Calu3 (cell line): ENCODE measurements around the gene OXSM. TPM values are rescaled to one million over a fixed set of nuclear protein-coding genes. Genes with fewer than 3 reads are reported as not detected.

ENCODE experiments used
- BruUV-seq: library from RNA; stranded (reverse); fragments of 400-500 nt; replicated peaks from 2 replicates; lab custom pipeline; 2021; lab: Mats Ljungman, UMichigan
- CTCF ChIA-PET: fragments of 300-600 bp; sonication (Branson Sonifier 250); formaldehyde crosslinking; loops from one replicate; lab custom pipeline; 2022; ENCODE audit warnings: antibody characterized with exemption; lab: Charles Lee
- DNase-seq: peaks from one replicate; pipeline ENCODE4 v3.0.0; 2022
- H3K27ac Mint-ChIP-seq: one replicate; pipeline ENCODE4 v1.8.0; 2022; ENCODE audit warnings: mixed read lengths; ENCODE audit not compliant: unreplicated experiment
- H3K27me3 Mint-ChIP-seq: one replicate; pipeline ENCODE4 v1.8.0; 2022; ENCODE audit warnings: mixed read lengths; ENCODE audit not compliant: unreplicated experiment
- H3K36me3 Mint-ChIP-seq: one replicate; pipeline ENCODE4 v1.8.0; 2022; ENCODE audit warnings: mild to moderate bottlenecking, moderate library complexity, mixed read lengths; ENCODE audit not compliant: insufficient read depth, unreplicated experiment
- H3K4me1 Mint-ChIP-seq: one replicate; pipeline ENCODE4 v1.8.0; 2022; ENCODE audit warnings: mild to moderate bottlenecking, low read depth, mixed read lengths; ENCODE audit not compliant: unreplicated experiment
- H3K4me3 Mint-ChIP-seq: one replicate; pipeline ENCODE4 v1.8.0; 2022; ENCODE audit warnings: mild to moderate bottlenecking, low read depth, moderate library complexity, mixed read lengths; ENCODE audit not compliant: unreplicated experiment
- H3K9me3 Mint-ChIP-seq: one replicate; pipeline ENCODE4 v1.8.0; 2022; ENCODE audit warnings: low read depth, mixed read lengths; ENCODE audit not compliant: unreplicated experiment
- CTCF ChIP-seq: fragments of 200-600 bp; IDR thresholded peaks from one replicate; pipeline ENCODE4 v1.8.0; 2022; ENCODE audit warnings: antibody characterized with exemption; ENCODE audit not compliant: unreplicated experiment
- intact Hi-C: fragments of 100-400 bp; cut with micrococcal nuclease; formaldehyde crosslinking; loops from one replicate; pipeline ENCODE4 v1.10.0; 2022; ENCODE audit not compliant: unreplicated experiment
- total RNA-seq: library from RNA; stranded (reverse); gene quantifications from 2 replicates; pipeline ENCODE4 v1.2.3, GENCODE V29; 2022

OXSM gene
- total RNA-seq, 1 experiment from 2014 or later: 13.6 TPM

- H3K27me3 Mint-ChIP-seq: no peaks in the 10 kb centered on the region
- no TSS peak for BruUV-seq
- CTCF ChIA-PET: interaction anchor here (1.5 kb wide), 1 partner anchor 184 kb away, joined by 8 read pairs; no protein-coding TSS in a partner anchor
- no peaks in the 10 kb centered on the region for H3K9me3 Mint-ChIP-seq
- H3K4me1 Mint-ChIP-seq: no peaks in the 10 kb centered on the region
- no peak overlapping the region for H3K4me3 Mint-ChIP-seq
- intact Hi-C loops: loop anchor here (5.0 kb wide), 1 partner anchor 184 kb away; no protein-coding TSS in a partner anchor
- no peak overlapping the region for H3K27ac Mint-ChIP-seq
- no peak for TF ChIP-seq CTCF
- no peaks in the 10 kb centered on the region for H3K36me3 Mint-ChIP-seq
- no peak for DNase-seq
These were observed 41.7 kb downstream of the OXSM start for GRCh38 chr3:25831578-25831977.

- Mint-ChIP-seq H3K36me3 (no peaks in the 10 kb centered on the region), H3K9me3 (no peaks in the 10 kb centered on the region), H3K27me3 (no peaks in the 10 kb centered on the region), H3K4me1 (no peaks in the 10 kb centered on the region), H3K27ac (no peak overlapping the region), H3K4me3 (no peak overlapping the region)
- no TSS peak for BruUV-seq
- intact Hi-C loops: loop anchor here (5.0 kb wide), 1 partner anchor 187 kb away; no protein-coding TSS in a partner anchor
- TF ChIP-seq CTCF: no peak
- DNase-seq: no peak
- CTCF ChIA-PET: interaction anchor here (1.3 kb wide), 1 partner anchor 187 kb away, joined by 3 read pairs; no protein-coding TSS in a partner anchor
These were observed 44.5 kb downstream of the OXSM start for GRCh38 chr3:25834346-25834745.

GRCh38 chr3:25836579-25836978 is 46.7 kb downstream of the OXSM start:
- DNase-seq: no peak
- Mint-ChIP-seq H3K36me3 (no peaks in the 10 kb centered on the region), H3K27ac (no peak overlapping the region), H3K9me3 (no peaks in the 10 kb centered on the region), H3K4me3 (no peak overlapping the region), H3K4me1 (no peaks in the 10 kb centered on the region), H3K27me3 (no peaks in the 10 kb centered on the region)
- CTCF ChIA-PET: interaction anchor here (0.5 to 1.1 kb wide), 2 partner anchors 13 to 43 kb away, joined by 3 to 4 read pairs; no protein-coding TSS in a partner anchor
- intact Hi-C loops: no loop called here
- no TSS peak for BruUV-seq
- no peak for TF ChIP-seq CTCF

- no TSS peak for BruUV-seq
These were observed 47.1 kb downstream of the OXSM start for GRCh38 chr3:25837038-25837437.

More at GRCh38 chr3:25837038-25837437, 47.1 kb downstream of the OXSM start:
- intact Hi-C loops: no loop called here
- DNase-seq: no peak
- CTCF ChIA-PET: interaction anchor here (0.9 to 1.1 kb wide), 2 partner anchors 13 to 19 kb away, joined by 3 read pairs; no protein-coding TSS in a partner anchor
- no peak overlapping the region for H3K27ac Mint-ChIP-seq
- no peaks in the 10 kb centered on the region for H3K36me3 Mint-ChIP-seq
- H3K9me3 Mint-ChIP-seq: no peaks in the 10 kb centered on the region
- H3K4me1 Mint-ChIP-seq: no peaks in the 10 kb centered on the region
- no peaks in the 10 kb centered on the region for H3K27me3 Mint-ChIP-seq
- no peak for TF ChIP-seq CTCF
- H3K4me3 Mint-ChIP-seq: no peak overlapping the region
